Neural progenitor cell (in vitro differentiated cells): ENCODE measurements around the gene POSTN.

Source experiments
- CTCF ChIP-seq: fragments of 200-600 bp; sonication (generic); IDR thresholded peaks from 2 replicates; pipeline ENCODE4 v1.5.1; 2017; ENCODE audit warnings: antibody characterized with exemption, mild to moderate bottlenecking
- EZH2phosphoT487 ChIP-seq: fragments of 200-600 bp; sonication (generic); IDR thresholded peaks from 2 replicates; pipeline ENCODE4 v1.6.1; 2017; ENCODE audit warnings: antibody characterized with exemption

GRCh38 chr13:37602733-37603381, 4.3 kb upstream of the POSTN start:
- TF ChIP-seq EZH2phosphoT487: no peak
- peak; percentile 66 for TF ChIP-seq CTCF
